ENCODE measurements around the gene ATP6V1E1. TPM values are rescaled to one million over a fixed set of nuclear protein-coding genes. Genes with fewer than 3 reads are reported as not detected.

Gene ATP6V1E1
- total and polyA plus RNA-seq, 2 donors: 114 to 199 TPM

GRCh38 chr22:17627961-17628405 lies 566 bp downstream of the ATP6V1E1 start:
- DNase-seq (ENCODE audit: extremely low spot score): no peak
- Histone ChIP-seq H3K36me3 (ENCODE audit: insufficient read depth) (no peaks in the 10 kb centered on the region), H3K4me3 (ENCODE audit: low read depth, low read length) (peak overlapping the region; percentile 98), H3K27ac (ENCODE audit: low read depth) (no peak overlapping the region), H3K4me1 (ENCODE audit: insufficient read depth) (peaks cover 2% of the 10 kb centered on the region)
- WGBS: 11% methylated on average over 24 of the region's 24 CpGs

- no peak for DNase-seq (ENCODE audit: extremely low spot score)
- no peak overlapping the region for H3K27ac ChIP-seq (ENCODE audit: low read depth)
- no peaks in the 10 kb centered on the region for H3K4me1 ChIP-seq (ENCODE audit: insufficient read depth)
- 95% methylated on average over 7 of the region's 7 CpGs for WGBS
- peaks cover 6% of the 10 kb centered on the region for H3K36me3 ChIP-seq (ENCODE audit: insufficient read depth)
- no peak overlapping the region for H3K4me3 ChIP-seq (ENCODE audit: low read depth, low read length)
Measured at GRCh38 chr22:17613280-17613679, 15.3 kb downstream of the ATP6V1E1 start.

GRCh38 chr22:17612057-17612456 lies 16.5 kb downstream of the ATP6V1E1 start:
- Histone ChIP-seq H3K27ac (ENCODE audit: low read depth) (no peak overlapping the region), H3K4me3 (ENCODE audit: low read depth, low read length) (no peak overlapping the region), H3K36me3 (ENCODE audit: insufficient read depth) (peaks cover 9% of the 10 kb centered on the region), H3K4me1 (ENCODE audit: insufficient read depth) (no peaks in the 10 kb centered on the region)
- no peak for DNase-seq (ENCODE audit: extremely low spot score)
- WGBS: 78% methylated on average over 3 of the region's 3 CpGs

- DNase-seq (ENCODE audit: extremely low spot score): no peak
- H3K36me3 ChIP-seq (ENCODE audit: insufficient read depth): peaks cover 6% of the 10 kb centered on the region
- H3K4me3 ChIP-seq (ENCODE audit: low read depth, low read length): no peak overlapping the region
- H3K4me1 ChIP-seq (ENCODE audit: insufficient read depth): no peaks in the 10 kb centered on the region
- 92% methylated on average over 4 of the region's 4 CpGs for WGBS
- no peak overlapping the region for H3K27ac ChIP-seq (ENCODE audit: low read depth)
Measured at GRCh38 chr22:17607891-17608521, 20.5 kb downstream of the ATP6V1E1 start.

- H3K4me1 ChIP-seq (ENCODE audit: insufficient read depth): no peaks in the 10 kb centered on the region
- 35% methylated on average over 5 of the region's 5 CpGs for WGBS
- H3K27ac ChIP-seq (ENCODE audit: low read depth): no peak overlapping the region
Measured at GRCh38 chr22:17606496-17606895, 22.1 kb downstream of the ATP6V1E1 start.

GRCh38 chr22:17603668-17604067 lies 24.9 kb downstream of the ATP6V1E1 start:
- Histone ChIP-seq H3K36me3 (ENCODE audit: insufficient read depth) (peaks cover 3% of the 10 kb centered on the region), H3K4me3 (ENCODE audit: low read depth, low read length) (no peak overlapping the region), H3K27ac (ENCODE audit: low read depth) (no peak overlapping the region), H3K4me1 (ENCODE audit: insufficient read depth) (no peaks in the 10 kb centered on the region)
- WGBS: 75% methylated on average over 4 of the region's 4 CpGs
- DNase-seq (ENCODE audit: extremely low spot score): no peak

More at GRCh38 chr22:17606496-17606895, 22.1 kb downstream of the ATP6V1E1 start:
- H3K4me3 ChIP-seq (ENCODE audit: low read depth, low read length): no peak overlapping the region
- peaks cover 4% of the 10 kb centered on the region for H3K36me3 ChIP-seq (ENCODE audit: insufficient read depth)
- DNase-seq (ENCODE audit: extremely low spot score): no peak

GRCh38 chr22:17601031-17601430 lies 27.5 kb downstream of the ATP6V1E1 start:
- Histone ChIP-seq H3K4me3 (ENCODE audit: low read depth, low read length) (no peak overlapping the region), H3K27ac (ENCODE audit: low read depth) (no peak overlapping the region), H3K36me3 (ENCODE audit: insufficient read depth) (peaks cover 4% of the 10 kb centered on the region), H3K4me1 (ENCODE audit: insufficient read depth) (no peaks in the 10 kb centered on the region)
- DNase-seq (ENCODE audit: extremely low spot score): no peak
- 31% methylated on average over 3 of the region's 3 CpGs for WGBS

GRCh38 chr22:17598318-17598717 lies 30.2 kb downstream of the ATP6V1E1 start:
- Histone ChIP-seq H3K27ac (ENCODE audit: low read depth) (no peak overlapping the region), H3K36me3 (ENCODE audit: insufficient read depth) (peaks cover 4% of the 10 kb centered on the region), H3K4me1 (ENCODE audit: insufficient read depth) (no peaks in the 10 kb centered on the region), H3K4me3 (ENCODE audit: low read depth, low read length) (no peak overlapping the region)
- no peak for DNase-seq (ENCODE audit: extremely low spot score)
- WGBS: 94% methylated on average over 4 of the region's 4 CpGs

GRCh38 chr22:17597217-17597616 lies 31.3 kb downstream of the ATP6V1E1 start:
- no peak overlapping the region for H3K4me3 ChIP-seq (ENCODE audit: low read depth, low read length)
- DNase-seq (ENCODE audit: extremely low spot score): no peak
- 75% methylated on average over 2 of the region's 2 CpGs for WGBS
- no peak overlapping the region for H3K27ac ChIP-seq (ENCODE audit: low read depth)
- H3K4me1 ChIP-seq (ENCODE audit: insufficient read depth): no peaks in the 10 kb centered on the region
- peaks cover 7% of the 10 kb centered on the region for H3K36me3 ChIP-seq (ENCODE audit: insufficient read depth)

- no peaks in the 10 kb centered on the region for H3K4me1 ChIP-seq (ENCODE audit: insufficient read depth)
- peaks cover 8% of the 10 kb centered on the region for H3K36me3 ChIP-seq (ENCODE audit: insufficient read depth)
- H3K27ac ChIP-seq (ENCODE audit: low read depth): no peak overlapping the region
- 96% methylated on average over 6 of the region's 6 CpGs for WGBS
- no peak for DNase-seq (ENCODE audit: extremely low spot score)
- H3K4me3 ChIP-seq (ENCODE audit: low read depth, low read length): no peak overlapping the region
Measured at GRCh38 chr22:17596226-17596625, 32.3 kb downstream of the ATP6V1E1 start.

- Histone ChIP-seq H3K36me3 (ENCODE audit: insufficient read depth) (peaks cover 5% of the 10 kb centered on the region), H3K4me3 (ENCODE audit: low read depth, low read length) (no peak overlapping the region), H3K4me1 (ENCODE audit: insufficient read depth) (no peaks in the 10 kb centered on the region), H3K27ac (ENCODE audit: low read depth) (no peak overlapping the region)
- 85% methylated on average over 5 of the region's 5 CpGs for WGBS
- no peak for DNase-seq (ENCODE audit: extremely low spot score)
Measured at GRCh38 chr22:17592201-17592600, 36.3 kb downstream of the ATP6V1E1 start.

GRCh38 chr22:17590586-17590985 lies 38.0 kb downstream of the ATP6V1E1 start:
- no peaks in the 10 kb centered on the region for H3K4me1 ChIP-seq (ENCODE audit: insufficient read depth)
- peaks cover 4% of the 10 kb centered on the region for H3K36me3 ChIP-seq (ENCODE audit: insufficient read depth)
- 82% methylated on average over 5 of the region's 5 CpGs for WGBS
- no peak for DNase-seq (ENCODE audit: extremely low spot score)
- no peak overlapping the region for H3K4me3 ChIP-seq (ENCODE audit: low read depth, low read length)
- no peak overlapping the region for H3K27ac ChIP-seq (ENCODE audit: low read depth)

- Histone ChIP-seq H3K27ac (ENCODE audit: low read depth) (no peak overlapping the region), H3K4me1 (ENCODE audit: insufficient read depth) (no peaks in the 10 kb centered on the region), H3K36me3 (ENCODE audit: insufficient read depth) (peaks cover 4% of the 10 kb centered on the region), H3K4me3 (ENCODE audit: low read depth, low read length) (no peak overlapping the region)
- no peak for DNase-seq (ENCODE audit: extremely low spot score)
- 93% methylated on average over 10 of the region's 10 CpGs for WGBS
Measured at GRCh38 chr22:17589810-17590375, 38.7 kb downstream of the ATP6V1E1 start.

GRCh38 chr22:17588606-17589005 lies 39.9 kb downstream of the ATP6V1E1 start:
- DNase-seq (ENCODE audit: extremely low spot score): no peak
- Histone ChIP-seq H3K36me3 (ENCODE audit: insufficient read depth) (peaks cover 4% of the 10 kb centered on the region), H3K27ac (ENCODE audit: low read depth) (no peak overlapping the region), H3K4me1 (ENCODE audit: insufficient read depth) (no peaks in the 10 kb centered on the region), H3K4me3 (ENCODE audit: low read depth, low read length) (no peak overlapping the region)
- 93% methylated on average over 11 of the region's 11 CpGs for WGBS

Data from urinary bladder (tissue), 4 donors.